Right cardiac atrium (tissue), 5 donors: ENCODE measurements around the gene YWHAQ. TPM values are rescaled to one million over a fixed set of nuclear protein-coding genes. Genes with fewer than 3 reads are reported as not detected.

ENCODE experiments used
- ATAC-seq, 2 donors: fragments of 200-7000 bp; cut with Tn5 transposase; one replicate each; pipeline versions ENCODE4 v1.8.0 to v1.9.1; 2020; ENCODE audit warnings: moderate library complexity in 2 of 2, mild to moderate bottlenecking in 1 of 2
- DNase-seq, 3 donors: peaks; one replicate each; pipeline ENCODE4 v3.0.0-alpha.2; 2020
- H3K27ac ChIP-seq: one replicate; pipeline ENCODE4 v1.5.1; 2013; ENCODE audit warnings: mild to moderate bottlenecking, low read length, control low read depth, moderate library complexity
- H3K27me3 ChIP-seq: one replicate; pipeline ENCODE4 v1.6.1; 2013; ENCODE audit not compliant: control insufficient read depth, insufficient read depth
- H3K4me1 ChIP-seq: one replicate; pipeline ENCODE4 v1.6.1; 2013; ENCODE audit warnings: low read length; ENCODE audit not compliant: control insufficient read depth, insufficient read depth
- H3K4me3 ChIP-seq: one replicate; pipeline ENCODE4 v1.5.1; 2013; ENCODE audit warnings: low read length, control low read depth
- H3K9me3 ChIP-seq: one replicate; pipeline ENCODE4 v1.6.1; 2013; ENCODE audit warnings: low read length; ENCODE audit not compliant: control insufficient read depth
- WGBS: extraction: QIAGEN DNeasy Blood & Tissue Kit; methylation state at CpG from one replicate; pipeline ENCODE4 v1.1.7; 2013; 5-methylcytosine and 5-hydroxymethylcytosine counted together
- intact Hi-C, 4 donors: fragments of 100-400 bp; cut with DNase I; formaldehyde crosslinking; loops; one replicate each; pipeline versions ENCODE4 v1.11.0 to v1.14.0; 2022 to 2023
- polyA plus RNA-seq: library from polyadenylated mRNA; stranded (reverse); fragments of 200-250 nt; gene quantifications from one replicate; pipeline ENCODE4 v1.2.3, GENCODE V29; 2013
- total RNA-seq, 4 donors: library from RNA; stranded (reverse); fragmentation: NEBNext Ultra II Directional; extraction: Animal tissue kit (Norgen Biotek cat#: 25700); gene quantifications; one replicate each; pipeline ENCODE4 v1.2.1, GENCODE V29; 2021
- donor health status: healthy with polysubstance abuse.
- donor health status: DM: no; HTN: yes; CAD: no.
- donor health status: DM: no; HTN: no; CAD: no.
- donor health status: DM: no; HTN: yes; CAD: no; lungs with severe emphysema.
- donor health status: DM: yes; HTN: yes; CAD: no.

Gene YWHAQ
- total and polyA plus RNA-seq, 5 donors = 128 to 201 (median 158) TPM

GRCh38 chr2:9644603-9645002 is 13.8 kb upstream of the YWHAQ start:
- 90% methylated on average over 9 of the region's 9 CpGs for WGBS
- Histone ChIP-seq H3K9me3 (no peaks in the 10 kb centered on the region), H3K27ac (no peak overlapping the region), H3K4me1 (no peaks in the 10 kb centered on the region), H3K27me3 (no peaks in the 10 kb centered on the region), H3K4me3 (no peak overlapping the region)
- ATAC-seq (no peak), DNase-seq (no peak)
- intact Hi-C loops = no loop called here

GRCh38 chr2:9644021-9644420 is 13.2 kb upstream of the YWHAQ start:
- Histone ChIP-seq H3K4me1 (no peaks in the 10 kb centered on the region), H3K9me3 (no peaks in the 10 kb centered on the region), H3K27me3 (no peaks in the 10 kb centered on the region), H3K27ac (no peak overlapping the region), H3K4me3 (no peak overlapping the region)
- intact Hi-C loops = no loop called here
- ATAC-seq (no peak), DNase-seq (no peak)
- WGBS = 90% methylated on average over 7 of the region's 7 CpGs

GRCh38 chr2:9641641-9642040 is 10.8 kb upstream of the YWHAQ start:
- no peak for ATAC-seq

GRCh38 chr2:9640403-9641104 is 9.8 kb upstream of the YWHAQ start:
- ATAC-seq (no peak), DNase-seq (no peak)
- Histone ChIP-seq H3K27me3 (no peaks in the 10 kb centered on the region), H3K27ac (no peak overlapping the region), H3K4me3 (no peak overlapping the region), H3K4me1 (no peaks in the 10 kb centered on the region), H3K9me3 (no peaks in the 10 kb centered on the region)
- intact Hi-C loops = no loop called here
- 86% methylated on average over 14 of the region's 14 CpGs for WGBS

More at GRCh38 chr2:9641641-9642040, 10.8 kb upstream of the YWHAQ start:
- H3K9me3 ChIP-seq = no peaks in the 10 kb centered on the region
- no peak overlapping the region for H3K4me3 ChIP-seq
- intact Hi-C loops = no loop called here
- no peak overlapping the region for H3K27ac ChIP-seq
- H3K27me3 ChIP-seq = no peaks in the 10 kb centered on the region
- H3K4me1 ChIP-seq = no peaks in the 10 kb centered on the region
- WGBS = 63% methylated on average over 4 of the region's 4 CpGs
- no peak for DNase-seq

GRCh38 chr2:9639740-9640343 is 9.0 kb upstream of the YWHAQ start:
- Histone ChIP-seq H3K4me3 (no peak overlapping the region), H3K27me3 (no peaks in the 10 kb centered on the region), H3K27ac (no peak overlapping the region), H3K4me1 (no peaks in the 10 kb centered on the region), H3K9me3 (no peaks in the 10 kb centered on the region)
- 74% methylated on average over 11 of the region's 11 CpGs for WGBS
- intact Hi-C loops = no loop called here
- DNase-seq (no peak), ATAC-seq (no peak)

- Histone ChIP-seq H3K4me1 (no peaks in the 10 kb centered on the region), H3K27me3 (no peaks in the 10 kb centered on the region), H3K9me3 (no peaks in the 10 kb centered on the region), H3K4me3 (no peak overlapping the region), H3K27ac (peak overlapping the region; percentile 25)
- peak; percentile 22 to 47 for ATAC-seq
- peak in 1 of 3 donors; percentile 61 for DNase-seq
- intact Hi-C loops = no loop called here
- WGBS = 42% methylated on average over 6 of the region's 6 CpGs
Observed at GRCh38 chr2:9639000-9639602, 8.3 kb upstream of the YWHAQ start.

- peak; percentile 91 to 93 for ATAC-seq
- intact Hi-C loops = no loop called here
- Histone ChIP-seq H3K4me1 (no peaks in the 10 kb centered on the region), H3K27me3 (no peaks in the 10 kb centered on the region), H3K9me3 (no peaks in the 10 kb centered on the region), H3K4me3 (no peak overlapping the region), H3K27ac (no peak overlapping the region)
- peak; percentile 87 to 92 (median 92) for DNase-seq
- 29% methylated on average over 4 of the region's 4 CpGs for WGBS
Observed at GRCh38 chr2:9638532-9638931, 7.7 kb upstream of the YWHAQ start.

GRCh38 chr2:9637330-9637729 is 6.5 kb upstream of the YWHAQ start:
- intact Hi-C loops = no loop called here
- H3K27me3 ChIP-seq = no peaks in the 10 kb centered on the region
- H3K4me1 ChIP-seq = no peaks in the 10 kb centered on the region
- no peak overlapping the region for H3K27ac ChIP-seq
- H3K9me3 ChIP-seq = no peaks in the 10 kb centered on the region
- H3K4me3 ChIP-seq = no peak overlapping the region
- WGBS = 69% methylated on average over 2 of the region's 2 CpGs
- DNase-seq = no peak
- ATAC-seq = no peak

GRCh38 chr2:9634133-9634532 is 3.3 kb upstream of the YWHAQ start:
- intact Hi-C loops = no loop called here
- Histone ChIP-seq H3K9me3 (no peaks in the 10 kb centered on the region), H3K27me3 (no peaks in the 10 kb centered on the region), H3K27ac (no peak overlapping the region), H3K4me1 (no peaks in the 10 kb centered on the region), H3K4me3 (no peak overlapping the region)
- no peak for ATAC-seq
- no peak for DNase-seq
- 86% methylated on average over 3 of the region's 3 CpGs for WGBS

- DNase-seq (peak in 1 of 3 donors; percentile 57), ATAC-seq (no peak)
- WGBS = 80% methylated on average over 13 of the region's 13 CpGs
- Histone ChIP-seq H3K4me1 (peaks cover 3% of the 10 kb centered on the region), H3K4me3 (no peak overlapping the region), H3K27me3 (no peaks in the 10 kb centered on the region), H3K9me3 (no peaks in the 10 kb centered on the region), H3K27ac (peak overlapping the region; percentile 4)
- intact Hi-C loops = no loop called here
Observed at GRCh38 chr2:9631878-9632700, 1.3 kb upstream of the YWHAQ start.

- 41% methylated on average over 4 of the region's 4 CpGs for WGBS
- Histone ChIP-seq H3K9me3 (no peaks in the 10 kb centered on the region), H3K4me3 (peak overlapping the region; percentile 19), H3K4me1 (peaks cover 3% of the 10 kb centered on the region), H3K27ac (no peak overlapping the region), H3K27me3 (no peaks in the 10 kb centered on the region)
- no peak for ATAC-seq
- intact Hi-C loops = no loop called here
- DNase-seq = no peak
Observed at GRCh38 chr2:9631553-9631819, 689 bp upstream of the YWHAQ start.
